NCI-H2196 treated with DMSO at 0.1 percent for 48 hours (cell line): ENCODE data around the gene HOATZ.

Experiments
- DNase-seq: peaks from one replicate; lab custom pipeline; 2025; ENCODE audit not compliant: unreplicated experiment; lab: John Stamatoyannopoulos, UW

Gene HOATZ

GRCh38 chr11:111575740-111576139, 61.2 kb downstream of the HOATZ start:
- DNase-seq, result no peak

DNA sequence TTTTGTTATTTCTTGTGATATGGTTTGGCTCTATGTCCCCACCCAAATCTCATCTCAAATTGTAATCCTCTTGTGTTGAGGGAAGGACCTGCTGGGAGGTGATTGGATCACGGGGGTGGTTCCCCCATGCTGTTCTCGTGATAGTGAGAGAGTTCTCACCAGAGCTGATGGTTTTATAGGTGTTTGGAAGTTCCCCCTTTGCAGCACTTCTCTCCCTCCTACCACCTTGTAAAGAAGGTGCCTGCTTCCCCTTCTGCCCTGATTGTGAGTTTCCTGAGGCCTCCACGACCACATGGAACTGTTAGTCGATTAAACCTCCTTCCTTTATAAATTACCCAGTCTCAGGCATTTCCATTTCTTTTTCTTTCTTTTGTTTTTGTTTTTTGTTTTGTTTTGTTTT, 63.2 kb downstream of the HOATZ start:
- no peak for DNase-seq

- no peak for DNase-seq
Observed at GRCh38 chr11:111581341-111581740, 66.8 kb downstream of the HOATZ start.

DNA sequence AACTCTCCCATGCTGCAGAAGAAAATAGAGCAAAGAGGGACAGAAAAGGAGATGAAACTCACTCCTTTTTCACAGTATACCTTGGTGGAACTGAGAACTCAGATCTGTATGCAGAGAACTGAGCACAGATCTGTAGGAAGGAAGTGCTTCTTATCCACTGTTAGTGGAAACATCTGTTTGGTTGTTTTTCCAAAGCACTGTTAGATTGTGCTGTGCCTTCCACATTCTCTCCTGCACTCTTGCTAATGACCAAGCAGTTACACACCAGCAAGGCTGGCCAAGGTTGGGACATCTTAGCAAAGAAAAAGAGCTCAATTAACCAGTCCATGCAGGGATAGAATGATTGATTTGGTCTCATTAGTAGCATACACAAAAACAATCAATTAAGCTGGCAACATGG, 67.6 kb downstream of the HOATZ start:
- no peak for DNase-seq

GRCh38 chr11:111582881-111583280, 68.3 kb downstream of the HOATZ start:
- DNase-seq, result no peak

- no peak for DNase-seq
Observed at GRCh38 chr11:111585371-111585770, 70.8 kb downstream of the HOATZ start.

- DNase-seq, result peak; percentile 19
Observed at GRCh38 chr11:111586388-111586831, 71.8 kb downstream of the HOATZ start.
